H9 (cell line): ENCODE data around the gene PTPRK. TPM values are rescaled to one million over a fixed set of nuclear protein-coding genes. Genes with fewer than 3 reads are reported as not detected.

ENCODE experiments used
- DNase-seq: peaks from one replicate; pipeline ENCODE4 v3.0.0-alpha.2; 2017
- H2AFZ ChIP-seq: one replicate; pipeline ENCODE4 v1.6.1; 2013; ENCODE audit warnings: mild to moderate bottlenecking, low read length, control low read depth, moderate library complexity
- H2AK5ac ChIP-seq: 2 replicates; pipeline ENCODE4 v1.6.1; 2013; ENCODE audit warnings: low read length, control low read depth, mixed read lengths; ENCODE audit not compliant: insufficient read length
- H2BK120ac ChIP-seq: one replicate; pipeline ENCODE4 v1.6.1; 2013; ENCODE audit warnings: low read depth, mild to moderate bottlenecking, low read length, control low read depth, inconsistent platforms; ENCODE audit not compliant: poor library complexity, severe bottlenecking
- H2BK12ac ChIP-seq: 2 replicates; pipeline ENCODE4 v1.6.1; 2013; ENCODE audit warnings: low read length, control low read depth, mixed read lengths, low read depth; ENCODE audit not compliant: insufficient read length
- H2BK15ac ChIP-seq: 2 replicates; pipeline ENCODE4 v1.6.1; 2013; ENCODE audit warnings: low read depth, low read length, control low read depth
- H2BK20ac ChIP-seq: one replicate; pipeline ENCODE4 v1.6.1; 2013; ENCODE audit warnings: low read depth, mild to moderate bottlenecking, low read length, control low read depth, inconsistent platforms; ENCODE audit not compliant: poor library complexity, severe bottlenecking
- H2BK5ac ChIP-seq: 2 replicates; pipeline ENCODE4 v1.6.1; 2013; ENCODE audit warnings: low read length, control low read depth, mixed read lengths; ENCODE audit not compliant: insufficient read length
- H3K14ac ChIP-seq: 2 replicates; pipeline ENCODE4 v1.6.1; 2013; ENCODE audit warnings: low read length, control low read depth; ENCODE audit not compliant: insufficient read depth
- H3K18ac ChIP-seq: 2 replicates; pipeline ENCODE4 v1.6.1; 2013; ENCODE audit warnings: low read depth, mild to moderate bottlenecking, mixed read lengths, low read length, control low read depth; ENCODE audit not compliant: insufficient read length
- H3K23ac ChIP-seq: 2 replicates; pipeline ENCODE4 v1.6.1; 2013; ENCODE audit warnings: low read length, control low read depth, mixed read lengths, low read depth; ENCODE audit not compliant: insufficient read length
- H3K23me2 ChIP-seq: 2 replicates; pipeline ENCODE4 v1.6.1; 2013; ENCODE audit warnings: low read depth, mild to moderate bottlenecking, mixed read lengths, low read length, control low read depth; ENCODE audit not compliant: insufficient read length, poor library complexity, severe bottlenecking
- H3K27ac ChIP-seq: 2 replicates; pipeline ENCODE4 v1.5.1; 2013; ENCODE audit warnings: low read length, control low read depth, mixed read lengths, low read depth; ENCODE audit not compliant: insufficient read length
- H3K27me3 ChIP-seq: 2 replicates; pipeline ENCODE4 v1.6.1; 2013; ENCODE audit warnings: low read length, control low read depth, inconsistent platforms; ENCODE audit not compliant: insufficient read depth
- H3K4ac ChIP-seq: 2 replicates; pipeline ENCODE4 v1.6.1; 2013; ENCODE audit warnings: low read depth, mild to moderate bottlenecking, control low read depth, inconsistent platforms, low read length, moderate library complexity
- H3K4me1 ChIP-seq: 2 replicates; pipeline ENCODE4 v1.6.1; 2013; ENCODE audit warnings: low read length, control low read depth, inconsistent platforms; ENCODE audit not compliant: insufficient read depth
- H3K4me2 ChIP-seq: 2 replicates; pipeline ENCODE4 v1.6.1; 2013; ENCODE audit warnings: low read length, control low read depth, mixed read lengths; ENCODE audit not compliant: insufficient read length, insufficient read depth
- H3K56ac ChIP-seq: 2 replicates; pipeline ENCODE4 v1.6.1; 2013; ENCODE audit warnings: low read depth, mild to moderate bottlenecking, mixed read lengths, low read length, control low read depth; ENCODE audit not compliant: insufficient read length
- H3K79me1 ChIP-seq: 2 replicates; pipeline ENCODE4 v1.6.1; 2013; ENCODE audit warnings: low read depth, mild to moderate bottlenecking, moderate library complexity, low read length, control low read depth, inconsistent platforms; ENCODE audit not compliant: insufficient read depth, poor library complexity, severe bottlenecking
- H3K79me2 ChIP-seq: 2 replicates; pipeline ENCODE4 v1.6.1; 2013; ENCODE audit warnings: low read length, control low read depth, inconsistent platforms; ENCODE audit not compliant: insufficient read depth
- H3K9ac ChIP-seq: 2 replicates; pipeline ENCODE4 v1.6.1; 2013; ENCODE audit warnings: low read length, control low read depth, mixed read lengths; ENCODE audit not compliant: insufficient read length; ENCODE audit errors: extremely low read depth
- H3K9me3 ChIP-seq: one replicate; pipeline ENCODE4 v1.6.1; 2013; ENCODE audit warnings: low read depth, low read length, inconsistent platforms; ENCODE audit not compliant: control insufficient read depth
- H3T11ph ChIP-seq: one replicate; pipeline ENCODE4 v1.6.1; 2013; ENCODE audit warnings: mild to moderate bottlenecking, low read length, control low read depth, inconsistent platforms
- H4K20me1 ChIP-seq: one replicate; pipeline ENCODE4 v1.6.1; 2013; ENCODE audit not compliant: control insufficient read depth, insufficient read length, insufficient read depth
- H4K5ac ChIP-seq: 2 replicates; pipeline ENCODE4 v1.6.1; 2013; ENCODE audit warnings: low read depth, mild to moderate bottlenecking, mixed read lengths, low read length, control low read depth; ENCODE audit not compliant: insufficient read length
- H4K8ac ChIP-seq: replicated peaks from 2 replicates; pipeline ENCODE4 v1.6.1; 2013; ENCODE audit warnings: low read length, control low read depth, mixed read lengths, low read depth; ENCODE audit not compliant: insufficient read length
- H4K91ac ChIP-seq: 2 replicates; pipeline ENCODE4 v1.6.1; 2013; ENCODE audit warnings: low read depth, mild to moderate bottlenecking, moderate library complexity, mixed read lengths, low read length, control low read depth; ENCODE audit not compliant: insufficient read length
- H3K27ac Mint-ChIP-seq, 3 experiments: 2 replicates in 2 of 3; 3 replicates in 1 of 3; pipeline ENCODE4 v1.8.0; 2020 to 2021; ENCODE audit warnings: mixed read lengths in 3 of 3, mild to moderate bottlenecking in 1 of 3, moderate library complexity in 1 of 3
- H3K27me3 Mint-ChIP-seq: 2 replicates; pipeline ENCODE4 v1.8.0; 2021; ENCODE audit warnings: low read depth, mild to moderate bottlenecking, moderate library complexity, mixed read lengths
- H3K36me3 Mint-ChIP-seq, 3 experiments: 2 replicates in 2 of 3; 3 replicates in 1 of 3; pipeline ENCODE4 v1.8.0; 2020 to 2021; ENCODE audit warnings: low read depth in 3 of 3, mixed read lengths in 3 of 3; ENCODE audit not compliant: insufficient read depth in 1 of 3
- H3K4me1 Mint-ChIP-seq, 2 experiments: 2 replicates each; pipeline ENCODE4 v1.8.0; 2020; ENCODE audit warnings: mixed read lengths in 2 of 2
- H3K4me3 Mint-ChIP-seq, 2 experiments: 2 replicates in 1 of 2; 3 replicates in 1 of 2; pipeline ENCODE4 v1.8.0; 2020 to 2021; ENCODE audit warnings: mild to moderate bottlenecking in 2 of 2, mixed read lengths in 2 of 2, moderate library complexity in 1 of 2
- H3K9me3 Mint-ChIP-seq, 2 experiments: 2 replicates in 1 of 2; 3 replicates in 1 of 2; pipeline ENCODE4 v1.8.0; 2020; ENCODE audit warnings: mild to moderate bottlenecking in 2 of 2, mixed read lengths in 2 of 2, moderate library complexity in 1 of 2
- whole genome bisulfite sequencing: extraction: QIAGEN DNeasy Blood & Tissue Kit; methylation state at CpG from one replicate; pipeline ENCODE4 v1.1.7; 2013; ENCODE audit warnings: missing lambda C conversion rate, low lambda C conversion rate, mixed read lengths; ENCODE audit not compliant: insufficient read length; ENCODE audit errors: extremely low coverage; 5-methylcytosine and 5-hydroxymethylcytosine counted together
- total RNA-seq: library from RNA; stranded (reverse); gene quantifications from 2 replicates; pipeline ENCODE4 v1.2.1, GENCODE V29; 2021
- TF ChIP-seq, protein P1 (sequence below): fragments of 200-600 bp; sonication (generic); conservative IDR thresholded peaks from 3 replicates; pipeline ENCODE4 v1.8.0; 2021; ENCODE audit warnings: antibody characterized with exemption, mild to moderate bottlenecking

The PTPRK gene
- total RNA-seq, 1 experiment from 2014 or later = 47.9 TPM

DNA sequence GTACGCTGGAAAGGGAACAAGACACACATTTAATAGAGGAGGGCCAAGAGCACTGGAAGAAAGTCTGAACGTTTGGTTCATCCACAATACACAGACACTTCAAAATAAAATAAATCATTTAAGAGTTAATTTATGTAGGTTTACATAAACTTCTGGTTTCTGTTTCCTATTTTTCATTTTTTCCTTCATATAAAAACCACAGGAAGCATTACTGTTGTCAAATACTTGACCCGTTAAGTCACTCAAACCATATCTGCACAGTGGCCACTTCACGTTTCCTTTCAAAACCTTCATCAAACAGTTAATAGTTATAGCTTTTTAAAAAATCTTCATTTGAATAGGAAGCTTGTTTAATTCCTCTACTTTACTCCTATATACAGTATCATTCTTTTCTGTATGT, 361.9 kb downstream of the PTPRK start:
- H4K5ac ChIP-seq = no peak overlapping the region
- H2AFZ ChIP-seq = no peak overlapping the region
- no peaks in the 10 kb centered on the region for H3K4me1 ChIP-seq
- no peak overlapping the region for H3K9ac ChIP-seq
- no peak overlapping the region for H3K27ac Mint-ChIP-seq
- no peak overlapping the region for H2BK120ac ChIP-seq
- no peak overlapping the region for H2BK12ac ChIP-seq
- H3K27ac ChIP-seq = no peak overlapping the region
- no CpG with 5 or more reads among the region's 4 CpGs for WGBS
- no peak overlapping the region for H2BK15ac ChIP-seq
- H3T11ph ChIP-seq = no peak overlapping the region
- H4K91ac ChIP-seq = no peak overlapping the region
- no peaks in the 10 kb centered on the region for H3K4me1 Mint-ChIP-seq
- no peak overlapping the region for H4K8ac ChIP-seq
- H3K27me3 Mint-ChIP-seq = no peaks in the 10 kb centered on the region
- H2AK5ac ChIP-seq = no peak overlapping the region
- DNase-seq = no peak
- no peak overlapping the region for H2BK5ac ChIP-seq
- H3K4ac ChIP-seq = no peak overlapping the region
- H3K36me3 Mint-ChIP-seq = no peaks in the 10 kb centered on the region
- H3K27me3 ChIP-seq = no peaks in the 10 kb centered on the region
- no peak overlapping the region for H3K4me2 ChIP-seq
- no peaks in the 10 kb centered on the region for H3K79me1 ChIP-seq
- H3K18ac ChIP-seq = no peak overlapping the region
- no peak overlapping the region for H3K4me3 Mint-ChIP-seq
- H3K14ac ChIP-seq = no peak overlapping the region
- H3K9me3 ChIP-seq = no peaks in the 10 kb centered on the region
- H4K20me1 ChIP-seq = no peaks in the 10 kb centered on the region
- no peak overlapping the region for H2BK20ac ChIP-seq
- H3K23me2 ChIP-seq = no peaks in the 10 kb centered on the region
- TF ChIP-seq, protein P1, sequence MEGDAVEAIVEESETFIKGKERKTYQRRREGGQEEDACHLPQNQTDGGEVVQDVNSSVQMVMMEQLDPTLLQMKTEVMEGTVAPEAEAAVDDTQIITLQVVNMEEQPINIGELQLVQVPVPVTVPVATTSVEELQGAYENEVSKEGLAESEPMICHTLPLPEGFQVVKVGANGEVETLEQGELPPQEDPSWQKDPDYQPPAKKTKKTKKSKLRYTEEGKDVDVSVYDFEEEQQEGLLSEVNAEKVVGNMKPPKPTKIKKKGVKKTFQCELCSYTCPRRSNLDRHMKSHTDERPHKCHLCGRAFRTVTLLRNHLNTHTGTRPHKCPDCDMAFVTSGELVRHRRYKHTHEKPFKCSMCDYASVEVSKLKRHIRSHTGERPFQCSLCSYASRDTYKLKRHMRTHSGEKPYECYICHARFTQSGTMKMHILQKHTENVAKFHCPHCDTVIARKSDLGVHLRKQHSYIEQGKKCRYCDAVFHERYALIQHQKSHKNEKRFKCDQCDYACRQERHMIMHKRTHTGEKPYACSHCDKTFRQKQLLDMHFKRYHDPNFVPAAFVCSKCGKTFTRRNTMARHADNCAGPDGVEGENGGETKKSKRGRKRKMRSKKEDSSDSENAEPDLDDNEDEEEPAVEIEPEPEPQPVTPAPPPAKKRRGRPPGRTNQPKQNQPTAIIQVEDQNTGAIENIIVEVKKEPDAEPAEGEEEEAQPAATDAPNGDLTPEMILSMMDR = no peak
- H3K56ac ChIP-seq = no peak overlapping the region
- no peaks in the 10 kb centered on the region for H3K79me2 ChIP-seq
- H3K9me3 Mint-ChIP-seq = no peaks in the 10 kb centered on the region
- no peak overlapping the region for H3K23ac ChIP-seq
